BLaER1 (cell line): Measurements from ENCODE around the gene PPM1L.

Experiments used
- H3K27ac ChIP-seq: shearing (Covaris generic); formaldehyde crosslinking; 2 replicates; pipeline ENCODE4 v1.8.1; 2022
- H3K27me3 ChIP-seq: shearing (Covaris generic); formaldehyde crosslinking; 2 replicates; pipeline ENCODE4 v1.8.1; 2022
- H3K36me3 ChIP-seq: shearing (Covaris generic); formaldehyde crosslinking; 2 replicates; pipeline ENCODE4 v1.8.1; 2022
- H3K4me1 ChIP-seq: shearing (Covaris generic); formaldehyde crosslinking; 2 replicates; pipeline ENCODE4 v1.8.1; 2022
- H3K4me2 ChIP-seq: shearing (Covaris generic); formaldehyde crosslinking; 2 replicates; pipeline ENCODE4 v1.8.1; 2022
- H3K4me3 ChIP-seq: shearing (Covaris generic); formaldehyde crosslinking; 2 replicates; pipeline ENCODE4 v1.8.1; 2022
- H3K9ac ChIP-seq: shearing (Covaris generic); formaldehyde crosslinking; 2 replicates; pipeline ENCODE4 v1.8.1; 2022
- H3K9me3 ChIP-seq: shearing (Covaris generic); formaldehyde crosslinking; 2 replicates; pipeline ENCODE4 v1.8.1; 2022
- H4K20me1 ChIP-seq: shearing (Covaris generic); formaldehyde crosslinking; 2 replicates; pipeline ENCODE4 v1.8.1; 2022
- Cebpa-rat ChIP-seq: shearing (Covaris generic); IDR thresholded peaks from 2 replicates; pipeline ENCODE4 v1.8.1; 2022

The PPM1L gene

DNA sequence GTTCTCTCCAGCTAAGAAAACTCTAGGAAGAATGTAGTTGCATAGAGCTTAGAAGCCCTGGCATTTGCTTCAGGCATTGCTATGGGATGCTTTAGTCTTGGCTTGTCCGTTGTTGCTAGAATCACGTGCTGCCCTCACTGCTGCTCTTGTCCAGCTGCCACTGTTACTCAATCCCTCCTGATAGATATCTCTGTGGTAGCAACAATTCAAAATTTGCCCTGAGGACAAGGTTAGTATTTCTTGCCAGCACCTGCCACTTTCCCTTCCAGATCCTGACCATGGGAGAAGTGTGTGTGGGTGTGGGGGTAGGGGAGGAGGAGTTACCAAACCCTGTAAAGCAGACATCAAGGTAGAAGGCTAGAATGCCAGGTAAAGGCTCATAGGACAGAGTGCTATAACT, 113.8 kb downstream of the PPM1L start:
- Histone ChIP-seq H3K27me3 (no peaks in the 10 kb centered on the region), H3K36me3 (no peaks in the 10 kb centered on the region), H3K4me2 (no peak overlapping the region), H3K9ac (no peak overlapping the region), H4K20me1 (0 out of 2 replicates have a peak, but pooled peaks cover 10% of the 10 kb centered on the region), H3K4me3 (no peak overlapping the region), H3K4me1 (no peaks in the 10 kb centered on the region), H3K27ac (no peak overlapping the region), H3K9me3 (no peaks in the 10 kb centered on the region)
- TF ChIP-seq Cebpa-rat: no peak

DNA sequence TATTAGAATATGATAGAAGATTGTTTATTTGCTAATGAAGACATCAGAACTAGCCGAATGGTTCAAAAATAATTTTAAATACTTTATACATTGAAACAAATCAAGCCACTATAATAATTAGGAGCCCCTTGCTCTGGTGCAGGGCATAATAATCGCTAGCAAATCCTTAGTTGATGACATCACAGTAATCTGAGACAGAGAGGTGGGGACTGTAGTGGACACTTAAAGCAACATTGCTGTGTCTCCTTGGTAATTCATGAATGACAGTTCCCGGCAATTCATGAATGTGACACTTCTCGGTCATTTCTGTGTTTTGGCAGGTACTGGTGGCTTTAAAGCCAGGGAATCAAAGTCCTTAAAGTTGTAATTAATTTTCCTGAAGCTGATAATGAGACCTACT, 114.3 kb downstream of the PPM1L start:
- Histone ChIP-seq H3K9me3 (no peaks in the 10 kb centered on the region), H3K4me1 (no peaks in the 10 kb centered on the region), H3K4me2 (no peak overlapping the region), H4K20me1 (peaks cover 10% of the 10 kb centered on the region; the same call in 1 of the 2 replicates), H3K27ac (no peak overlapping the region), H3K36me3 (no peaks in the 10 kb centered on the region), H3K27me3 (no peaks in the 10 kb centered on the region), H3K4me3 (no peak overlapping the region), H3K9ac (no peak overlapping the region)
- TF ChIP-seq Cebpa-rat: no peak

DNA sequence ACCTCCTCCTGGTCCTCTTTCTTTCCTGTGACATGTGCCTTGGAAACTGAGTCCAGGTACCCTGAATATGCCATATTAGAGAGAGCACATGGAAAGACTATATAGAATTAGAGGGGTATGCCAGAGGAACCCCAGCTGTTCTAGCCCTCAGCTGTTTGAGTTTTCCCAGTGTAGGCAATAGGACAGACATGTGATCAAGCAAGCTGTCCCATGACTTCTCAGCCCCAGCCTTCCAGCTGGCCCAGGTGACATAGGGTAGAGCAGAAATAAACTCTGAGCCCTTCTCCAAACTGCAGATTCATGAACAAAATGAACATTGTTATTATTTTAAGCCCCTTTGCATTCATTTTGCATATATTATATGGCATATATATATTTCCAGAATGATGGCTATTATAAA, 118.7 kb downstream of the PPM1L start:
- no peak for TF ChIP-seq Cebpa-rat
- Histone ChIP-seq H3K9ac (no peak overlapping the region), H3K4me1 (no peaks in the 10 kb centered on the region), H4K20me1 (peaks cover 14% of the 10 kb centered on the region; the same call in 1 of the 2 replicates), H3K27me3 (no peaks in the 10 kb centered on the region), H3K36me3 (no peaks in the 10 kb centered on the region), H3K27ac (no peak overlapping the region), H3K9me3 (peaks cover 9% of the 10 kb centered on the region), H3K4me2 (no peak overlapping the region), H3K4me3 (no peak overlapping the region)

DNA sequence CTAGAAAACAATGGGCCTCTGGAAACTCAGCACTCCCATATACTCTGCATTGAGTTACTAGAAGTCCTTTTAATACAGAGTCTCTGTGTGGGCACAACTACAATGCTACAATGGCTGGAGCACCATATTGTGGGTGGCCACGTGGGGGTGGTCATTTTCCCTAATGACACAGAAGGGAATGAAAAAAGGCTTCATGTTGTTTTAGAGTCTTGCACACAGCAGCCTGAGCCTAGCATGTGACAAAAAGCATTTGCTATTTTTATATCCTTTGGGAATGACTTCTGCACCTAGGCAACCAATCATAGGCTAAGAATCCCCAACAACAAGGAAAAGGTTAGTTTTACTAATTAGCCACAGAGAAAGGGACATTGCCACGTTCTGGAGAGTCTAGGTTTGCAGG, 120.6 kb downstream of the PPM1L start:
- H3K27ac ChIP-seq: no peak overlapping the region
- H3K9ac ChIP-seq: no peak overlapping the region
- peaks cover 9% of the 10 kb centered on the region for H3K9me3 ChIP-seq
- no peaks in the 10 kb centered on the region for H3K4me1 ChIP-seq
- H3K36me3 ChIP-seq: no peaks in the 10 kb centered on the region
- H4K20me1 ChIP-seq: peaks cover 12% of the 10 kb centered on the region; the same call in 1 of the 2 replicates
- TF ChIP-seq Cebpa-rat: no peak
- H3K27me3 ChIP-seq: no peaks in the 10 kb centered on the region
- no peak overlapping the region for H3K4me3 ChIP-seq
- H3K4me2 ChIP-seq: no peak overlapping the region

DNA sequence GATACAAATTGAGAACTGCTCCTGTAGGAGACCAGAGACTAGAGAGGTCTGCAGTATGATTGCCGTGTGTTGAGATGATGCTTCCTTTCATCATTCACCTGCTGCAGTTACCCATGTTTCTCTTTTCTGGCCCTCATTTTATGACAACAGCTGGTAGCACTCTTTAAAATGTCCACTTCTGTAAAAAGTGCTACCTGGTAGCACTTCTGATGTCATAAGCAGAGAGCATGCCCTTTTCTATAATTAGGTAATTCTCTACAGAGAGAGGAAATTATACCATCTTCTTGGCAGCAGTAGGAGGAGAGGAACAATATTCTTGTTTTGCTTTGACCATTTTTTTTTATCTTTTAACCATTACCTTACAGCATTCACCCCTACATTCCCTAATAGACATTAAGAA, 123.8 kb downstream of the PPM1L start:
- Histone ChIP-seq H3K27me3 (no peaks in the 10 kb centered on the region), H3K36me3 (no peaks in the 10 kb centered on the region), H3K4me3 (no peak overlapping the region), H3K27ac (no peak overlapping the region), H3K4me2 (no peak overlapping the region), H3K4me1 (no peaks in the 10 kb centered on the region), H3K9me3 (peaks cover 9% of the 10 kb centered on the region), H4K20me1 (peaks cover 12% of the 10 kb centered on the region; the same call in 1 of the 2 replicates), H3K9ac (no peak overlapping the region)
- no peak for TF ChIP-seq Cebpa-rat

DNA sequence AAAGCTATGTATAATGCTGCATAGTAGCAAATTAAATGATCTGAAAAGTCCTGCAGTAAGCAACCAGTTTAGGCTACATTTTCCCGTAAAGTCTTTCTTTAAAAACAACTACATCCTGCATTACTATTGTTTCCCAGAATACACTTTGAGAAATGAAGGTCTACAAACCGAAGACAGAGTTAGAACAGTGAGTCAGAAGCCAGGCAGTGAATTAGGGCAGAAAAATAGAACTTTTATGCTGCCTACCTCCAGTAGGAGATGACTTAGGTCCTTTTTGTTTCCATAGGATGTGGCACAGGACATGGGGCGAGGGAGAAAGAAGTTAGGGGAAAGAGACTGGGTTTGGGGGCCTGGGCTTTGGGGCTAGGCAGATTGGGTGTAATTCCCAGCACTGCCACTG, 127.3 kb downstream of the PPM1L start:
- no peak overlapping the region for H3K4me2 ChIP-seq
- H3K4me1 ChIP-seq: peaks cover 15% of the 10 kb centered on the region
- H3K9ac ChIP-seq: no peak overlapping the region
- no peak overlapping the region for H3K4me3 ChIP-seq
- peaks cover 10% of the 10 kb centered on the region; the same call in 1 of the 2 replicates for H3K36me3 ChIP-seq
- no peak overlapping the region for H3K27ac ChIP-seq
- H3K27me3 ChIP-seq: no peaks in the 10 kb centered on the region
- no peak for TF ChIP-seq Cebpa-rat
- H4K20me1 ChIP-seq: peaks cover 12% of the 10 kb centered on the region; the same call in 1 of the 2 replicates
- no peaks in the 10 kb centered on the region for H3K9me3 ChIP-seq

DNA sequence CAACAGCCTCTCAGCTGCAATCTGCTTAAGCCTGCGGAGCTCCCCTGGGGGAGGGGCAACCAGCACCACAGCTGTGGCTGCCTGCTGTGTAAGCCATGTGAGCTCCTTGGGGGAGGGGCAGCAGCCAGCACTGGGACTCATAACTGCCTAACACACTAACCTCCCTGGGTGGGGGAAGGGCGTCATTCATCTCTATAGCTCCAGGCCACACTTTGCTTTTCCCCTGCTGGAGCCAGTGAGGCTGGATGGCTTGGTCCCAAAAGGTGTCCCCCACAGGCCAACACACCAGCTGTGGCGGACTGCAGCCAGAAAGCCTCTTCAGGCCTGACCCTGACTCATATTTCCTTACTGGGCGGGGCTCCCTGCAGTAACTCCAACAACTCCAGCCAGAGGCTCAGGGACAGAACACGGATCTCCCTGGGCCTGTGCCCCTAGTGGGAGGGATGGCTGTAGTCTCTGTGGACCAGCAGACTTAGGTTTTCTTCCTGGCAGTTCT, 129.8 kb downstream of the PPM1L start:
- no peaks in the 10 kb centered on the region for H3K27me3 ChIP-seq
- peak overlapping the region; percentile 50 for H3K4me2 ChIP-seq
- no peaks in the 10 kb centered on the region for H4K20me1 ChIP-seq
- no peaks in the 10 kb centered on the region for H3K9me3 ChIP-seq
- H3K9ac ChIP-seq: no peak overlapping the region
- no peak overlapping the region for H3K4me3 ChIP-seq
- peaks cover 15% of the 10 kb centered on the region for H3K4me1 ChIP-seq
- H3K27ac ChIP-seq: peak overlapping the region; percentile 28
- TF ChIP-seq Cebpa-rat: no peak
- peaks cover 10% of the 10 kb centered on the region; the same call in 1 of the 2 replicates for H3K36me3 ChIP-seq

DNA sequence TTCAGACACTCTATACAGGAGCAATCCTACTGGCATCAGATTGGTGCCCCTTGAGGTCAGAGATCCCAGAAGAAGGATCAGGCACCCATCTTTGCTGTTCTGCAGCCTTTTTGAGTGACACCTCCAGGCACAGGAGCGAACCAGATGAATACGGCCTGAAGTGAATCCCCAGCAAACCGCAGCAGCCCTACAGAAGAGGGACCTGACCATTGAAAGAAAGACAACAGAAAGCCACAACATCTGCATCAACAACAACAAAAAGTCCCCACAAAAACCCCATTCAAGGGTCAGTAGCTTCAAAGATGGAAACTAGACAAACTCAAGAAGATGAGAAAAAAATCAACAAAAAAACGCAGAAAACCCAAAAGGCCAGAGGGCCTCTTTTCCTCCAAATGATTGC, 130.4 kb downstream of the PPM1L start:
- Histone ChIP-seq H3K27ac (peak overlapping the region; percentile 28; the same call in 1 of the 2 replicates), H3K27me3 (no peaks in the 10 kb centered on the region), H3K4me2 (peak overlapping the region; percentile 50; the same call in 1 of the 2 replicates), H3K4me3 (no peak overlapping the region), H3K9ac (no peak overlapping the region), H3K9me3 (no peaks in the 10 kb centered on the region), H3K4me1 (peaks cover 15% of the 10 kb centered on the region), H3K36me3 (peaks cover 10% of the 10 kb centered on the region; the same call in 1 of the 2 replicates), H4K20me1 (no peaks in the 10 kb centered on the region)
- TF ChIP-seq Cebpa-rat: no peak

DNA sequence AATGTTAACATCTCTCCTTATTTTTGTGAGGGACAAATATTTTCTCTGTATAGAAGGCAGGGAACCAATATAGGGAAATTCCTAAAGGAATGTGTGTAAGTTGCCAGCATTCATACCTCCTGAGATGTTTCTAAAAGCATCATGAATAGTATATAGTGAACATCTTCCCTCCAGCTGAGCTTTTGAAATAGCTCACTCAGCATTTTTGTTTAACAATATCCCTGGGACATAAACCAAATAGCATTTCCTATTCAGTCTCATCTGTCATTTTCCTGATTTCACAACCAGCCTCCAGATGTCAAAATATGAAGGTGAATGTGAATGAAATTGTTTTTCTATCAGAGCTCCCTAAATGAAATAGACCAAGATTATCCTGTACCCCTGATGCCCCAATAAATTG, 137.2 kb downstream of the PPM1L start:
- Histone ChIP-seq H3K4me1 (no peaks in the 10 kb centered on the region), H3K4me2 (no peak overlapping the region), H3K27ac (no peak overlapping the region), H3K9ac (no peak overlapping the region), H3K27me3 (no peaks in the 10 kb centered on the region), H4K20me1 (no peaks in the 10 kb centered on the region), H3K9me3 (no peaks in the 10 kb centered on the region), H3K36me3 (no peaks in the 10 kb centered on the region), H3K4me3 (no peak overlapping the region)
- no peak for TF ChIP-seq Cebpa-rat

DNA sequence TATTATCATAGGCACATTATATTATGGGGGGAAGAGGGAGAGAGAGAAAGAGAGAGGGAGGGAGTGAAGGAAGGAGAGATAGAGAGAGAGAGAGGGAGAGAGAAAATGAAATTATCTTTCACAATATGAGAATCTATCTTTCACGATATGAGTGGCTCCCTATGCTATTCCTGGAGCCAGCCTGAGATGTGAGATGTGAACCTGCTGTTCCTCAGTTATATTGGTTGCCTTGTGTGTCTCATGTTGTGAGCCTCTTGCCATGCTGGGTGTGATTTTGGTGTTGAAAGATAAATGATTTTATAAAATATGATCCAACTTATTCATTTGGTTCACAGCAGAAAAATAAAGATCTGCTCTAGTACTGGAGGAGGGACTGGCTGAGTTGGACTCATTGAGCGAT, 148.7 kb downstream of the PPM1L start:
- no peak for TF ChIP-seq Cebpa-rat
- no peaks in the 10 kb centered on the region for H3K36me3 ChIP-seq

DNA sequence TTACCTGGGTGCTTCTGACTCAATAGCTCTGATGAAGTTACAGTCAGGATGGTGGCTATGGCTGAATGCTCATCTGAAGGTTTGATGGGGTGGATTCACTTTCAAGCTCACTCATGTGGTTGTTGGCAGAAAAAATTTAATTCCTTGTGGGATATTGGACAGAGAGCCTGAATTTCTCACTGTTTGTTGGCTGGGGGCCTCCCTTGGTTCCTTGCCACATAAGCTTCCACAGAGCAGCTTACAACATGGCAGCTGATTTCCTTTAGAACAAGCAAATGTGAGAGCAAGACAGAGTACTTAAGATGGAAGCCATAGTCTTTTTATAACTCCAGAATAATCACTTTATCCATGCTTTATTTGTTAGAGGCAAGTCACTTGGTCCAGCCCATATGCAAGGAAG, 150.6 kb downstream of the PPM1L start:
- TF ChIP-seq Cebpa-rat: no peak

More for the DNA sequence above, 148.7 kb downstream of the PPM1L start:
- no peaks in the 10 kb centered on the region for H4K20me1 ChIP-seq
- no peak overlapping the region for H3K27ac ChIP-seq
- no peak overlapping the region for H3K4me3 ChIP-seq
- H3K9me3 ChIP-seq: peaks cover 12% of the 10 kb centered on the region
- H3K27me3 ChIP-seq: no peaks in the 10 kb centered on the region
- no peaks in the 10 kb centered on the region for H3K4me1 ChIP-seq
- H3K9ac ChIP-seq: no peak overlapping the region
- no peak overlapping the region for H3K4me2 ChIP-seq

More for the DNA sequence above, 150.6 kb downstream of the PPM1L start:
- Histone ChIP-seq H3K4me1 (no peaks in the 10 kb centered on the region), H3K4me3 (no peak overlapping the region), H3K36me3 (no peaks in the 10 kb centered on the region), H3K4me2 (no peak overlapping the region), H3K27me3 (no peaks in the 10 kb centered on the region), H3K9me3 (peaks cover 12% of the 10 kb centered on the region), H3K27ac (no peak overlapping the region), H4K20me1 (no peaks in the 10 kb centered on the region), H3K9ac (no peak overlapping the region)
